ENCODE data around the gene HFE. TPM values are rescaled to one million over a fixed set of nuclear protein-coding genes. Genes with fewer than 3 reads are reported as not detected.
"Not testable (repeated sequence)": the region's sequence is repeated elsewhere in the genome, so short reads cannot be mapped to it uniquely, and the experiment has no call there.

HFE gene
- total and polyA plus RNA-seq, 12 donors, result 6.2 to 32.1 (median 15.2) TPM

DNA sequence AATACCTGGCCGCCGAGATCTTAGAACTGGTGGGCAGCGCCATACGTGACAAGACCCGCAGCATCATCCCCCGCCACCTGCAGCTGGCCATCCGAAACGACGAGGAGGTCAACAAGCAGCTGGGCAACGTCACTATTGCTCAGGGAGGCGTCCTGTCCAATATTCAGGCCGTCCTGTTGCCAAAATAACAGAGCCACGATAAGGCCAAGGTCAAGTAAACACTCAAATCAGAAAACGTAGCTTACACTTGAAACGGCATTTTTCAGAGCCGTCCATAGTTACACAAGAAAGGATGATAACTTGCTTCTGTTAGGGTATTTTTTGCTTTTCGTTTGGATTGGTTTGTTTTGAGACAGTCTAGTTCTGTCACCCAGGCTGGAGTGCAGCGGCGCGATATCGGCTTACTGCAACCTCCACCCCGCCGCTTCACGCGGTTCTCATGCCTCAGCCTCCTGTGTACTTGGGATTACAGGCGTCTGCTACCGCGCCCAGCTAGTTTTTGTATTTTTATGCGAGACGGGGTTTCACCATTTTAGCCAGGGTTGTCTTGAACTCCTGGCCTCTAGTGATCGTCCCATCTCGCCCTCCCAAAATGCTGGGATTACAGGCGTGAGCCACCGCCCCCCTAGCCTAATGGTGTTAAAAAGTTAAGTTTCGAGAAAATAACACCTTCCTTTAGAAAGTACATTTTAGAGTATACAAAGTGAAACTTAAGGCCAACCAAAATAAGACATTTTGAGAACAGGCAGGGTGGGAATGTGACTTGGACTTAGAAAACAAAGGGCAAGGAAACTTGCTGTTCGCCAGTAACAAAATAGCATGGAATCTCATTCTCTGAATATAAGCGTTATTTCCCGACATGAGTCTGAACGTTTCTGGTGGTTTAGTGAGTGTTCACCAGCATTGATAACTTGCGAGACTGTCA lies 42.8 kb upstream of the HFE start:
- Histone ChIP-seq H3K4me3 (peak overlapping the region; percentile 3 to 56 (median 32)), H3K4me1 (replicated peaks in 1 of 2) (peaks cover 4 to 15% of the 10 kb centered on the region in 2 donors), H3K27ac (peak overlapping the region; percentile 78 to 98 (median 97)), H3K36me3 (replicated peaks in 1 of 2) (no peaks in the 10 kb centered on the region), H3K27me3 (no peaks in the 10 kb centered on the region), H3K9me3 (replicated peaks in 1 of 3) (no peaks in the 10 kb centered on the region)
- intact Hi-C loops (cut with DNase I), result no loop called here
- 0 to 3% (median 2%) methylated on average over 28 to 40 of the region's 40 CpGs for WGBS, 4 donors
- DNase-seq, result peak; percentile 68 to 92 (median 83)
- TF ChIP-seq, protein P1, sequence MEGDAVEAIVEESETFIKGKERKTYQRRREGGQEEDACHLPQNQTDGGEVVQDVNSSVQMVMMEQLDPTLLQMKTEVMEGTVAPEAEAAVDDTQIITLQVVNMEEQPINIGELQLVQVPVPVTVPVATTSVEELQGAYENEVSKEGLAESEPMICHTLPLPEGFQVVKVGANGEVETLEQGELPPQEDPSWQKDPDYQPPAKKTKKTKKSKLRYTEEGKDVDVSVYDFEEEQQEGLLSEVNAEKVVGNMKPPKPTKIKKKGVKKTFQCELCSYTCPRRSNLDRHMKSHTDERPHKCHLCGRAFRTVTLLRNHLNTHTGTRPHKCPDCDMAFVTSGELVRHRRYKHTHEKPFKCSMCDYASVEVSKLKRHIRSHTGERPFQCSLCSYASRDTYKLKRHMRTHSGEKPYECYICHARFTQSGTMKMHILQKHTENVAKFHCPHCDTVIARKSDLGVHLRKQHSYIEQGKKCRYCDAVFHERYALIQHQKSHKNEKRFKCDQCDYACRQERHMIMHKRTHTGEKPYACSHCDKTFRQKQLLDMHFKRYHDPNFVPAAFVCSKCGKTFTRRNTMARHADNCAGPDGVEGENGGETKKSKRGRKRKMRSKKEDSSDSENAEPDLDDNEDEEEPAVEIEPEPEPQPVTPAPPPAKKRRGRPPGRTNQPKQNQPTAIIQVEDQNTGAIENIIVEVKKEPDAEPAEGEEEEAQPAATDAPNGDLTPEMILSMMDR (IDR thresholded peaks at IDR 0.05), result peak in 3 of 6 experiments; percentile 10 to 23 (median 21)
- TF ChIP-seq POLR2A (IDR thresholded peaks at IDR 0.05), result no peak

DNA sequence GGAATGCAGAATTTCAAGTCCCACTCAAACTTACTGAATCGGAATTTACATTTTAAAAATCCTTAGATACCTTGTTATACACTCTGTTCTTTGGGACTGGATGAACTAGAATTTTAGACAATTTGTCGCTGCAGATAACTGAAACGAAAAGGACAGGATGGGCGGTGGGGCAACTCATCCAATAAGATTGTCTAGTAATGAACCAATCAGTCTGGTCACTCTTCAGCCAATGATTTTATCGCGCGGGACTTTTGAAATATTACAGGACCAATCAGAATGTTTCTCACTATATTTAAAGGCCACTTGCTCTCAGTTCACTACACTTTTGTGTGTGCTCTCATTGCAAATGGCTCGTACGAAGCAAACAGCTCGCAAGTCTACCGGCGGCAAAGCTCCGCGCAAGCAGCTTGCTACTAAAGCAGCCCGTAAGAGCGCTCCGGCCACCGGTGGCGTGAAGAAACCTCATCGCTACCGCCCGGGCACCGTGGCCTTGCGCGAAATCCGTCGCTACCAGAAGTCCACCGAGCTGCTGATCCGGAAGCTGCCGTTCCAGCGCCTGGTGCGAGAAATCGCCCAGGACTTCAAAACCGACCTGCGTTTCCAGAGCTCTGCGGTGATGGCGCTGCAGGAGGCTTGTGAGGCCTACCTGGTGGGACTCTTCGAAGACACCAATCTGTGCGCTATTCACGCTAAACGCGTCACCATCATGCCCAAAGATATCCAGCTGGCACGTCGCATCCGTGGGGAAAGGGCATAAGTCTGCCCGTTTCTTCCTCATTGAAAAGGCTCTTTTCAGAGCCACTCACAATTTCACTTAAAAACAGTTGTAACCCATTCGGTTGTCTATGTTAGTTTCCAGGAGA lies 41.9 kb upstream of the HFE start:
- Histone ChIP-seq H3K9me3 (replicated peaks in 1 of 3) (no peaks in the 10 kb centered on the region), H3K4me3 (peak overlapping the region in 2 of 4 donors; percentile 42 to 56), H3K36me3 (replicated peaks in 1 of 2) (no peaks in the 10 kb centered on the region), H3K4me1 (replicated peaks in 1 of 2) (peaks cover 4 to 15% of the 10 kb centered on the region in 2 donors), H3K27ac (peak overlapping the region; percentile 78 to 98 (median 97)), H3K27me3 (no peaks in the 10 kb centered on the region)
- TF ChIP-seq, protein P1 (IDR thresholded peaks at IDR 0.05), result peak in 2 of 6 experiments; percentile 15
- TF ChIP-seq POLR2A (IDR thresholded peaks at IDR 0.05), result peak; percentile 82 to 96
- WGBS, 4 donors, result 1 to 5% (median 2%) methylated on average over 14 to 47 of the region's 47 CpGs
- DNase-seq, result peak; percentile 90 to 96 (median 92)
- intact Hi-C loops (cut with DNase I), result no loop called here

DNA sequence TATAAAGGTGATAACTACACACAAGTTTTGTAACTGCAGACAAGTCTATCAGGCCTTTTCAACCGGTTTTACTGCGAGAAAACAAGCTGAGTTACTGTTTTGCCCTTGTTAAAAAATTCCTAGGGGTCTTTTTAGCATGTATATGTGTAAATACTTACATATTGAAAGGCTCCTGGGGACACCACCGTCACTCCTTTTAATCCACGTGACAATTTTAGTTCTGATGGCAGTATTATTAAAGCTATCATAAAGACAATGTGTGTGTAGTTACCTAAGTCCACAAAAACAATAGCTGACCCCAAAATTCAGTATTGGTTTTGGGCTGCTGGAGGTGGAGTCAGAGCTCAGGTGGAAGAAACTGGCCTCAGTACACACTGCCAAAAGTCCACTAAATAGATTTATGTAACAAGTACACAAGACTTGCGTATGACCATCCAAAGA lies 41.3 kb upstream of the HFE start:
- H3K4me3 ChIP-seq, result no peak overlapping the region
- no peaks in the 10 kb centered on the region for H3K36me3 ChIP-seq (replicated peaks in 1 of 2)
- TF ChIP-seq POLR2A (IDR thresholded peaks at IDR 0.05), result no peak
- TF ChIP-seq, protein P1 (IDR thresholded peaks at IDR 0.05), result no peak
- peak overlapping the region in 3 of 5 donors; percentile 63 to 98 (median 98) for H3K27ac ChIP-seq
- no peaks in the 10 kb centered on the region for H3K27me3 ChIP-seq
- peaks cover 4 to 15% of the 10 kb centered on the region in 2 donors for H3K4me1 ChIP-seq (replicated peaks in 1 of 2)
- no peaks in the 10 kb centered on the region for H3K9me3 ChIP-seq (replicated peaks in 1 of 3)
- WGBS, 4 donors, result 37 to 46% (median 41%) methylated on average over 5 of the region's 5 CpGs
- DNase-seq, result no peak
- intact Hi-C loops (cut with DNase I), result no loop called here

DNA sequence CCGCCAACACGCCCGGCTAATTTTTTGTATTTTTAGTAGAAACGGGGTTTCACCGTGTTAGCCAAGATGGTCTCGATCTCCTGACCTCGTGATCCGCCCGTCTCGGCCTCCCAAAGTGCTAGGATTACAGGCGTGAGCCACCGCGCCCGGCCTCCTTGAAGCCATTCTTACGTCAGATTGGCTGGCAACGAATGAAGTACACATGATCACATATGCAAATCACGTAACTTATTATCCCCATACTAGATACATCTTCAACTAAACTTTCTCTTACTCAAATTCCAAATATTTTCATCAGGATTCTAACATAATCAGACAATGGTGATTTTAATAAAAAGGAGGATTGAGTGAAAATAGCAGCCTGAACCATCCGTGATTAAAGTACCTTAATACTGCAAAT lies 39.9 kb upstream of the HFE start:
- H3K9me3 ChIP-seq (replicated peaks in 1 of 3); DNase-seq; H3K4me3 ChIP-seq; H3K27ac ChIP-seq; intact Hi-C loops (cut with DNase I); H3K27me3 ChIP-seq; H3K36me3 ChIP-seq (replicated peaks in 1 of 2): not testable (repeated sequence)
- 92 to 96% (median 95%) methylated on average over 9 to 15 of the region's 18 CpGs for WGBS, 4 donors
- peaks cover 4 to 15% of the 10 kb centered on the region in 2 donors for H3K4me1 ChIP-seq (replicated peaks in 1 of 2)

Measured in adrenal gland (tissue), 12 donors.